HG03457 (cell line): ENCODE measurements around the gene WDR41.

Experiments used
- ATAC-seq: cut with Tn5 transposase; IDR thresholded peaks from one replicate; pipeline ENCODE4 v1.9.1; 2021; ENCODE audit warnings: moderate number of reproducible peaks; ENCODE audit not compliant: unreplicated experiment

WDR41 gene

DNA sequence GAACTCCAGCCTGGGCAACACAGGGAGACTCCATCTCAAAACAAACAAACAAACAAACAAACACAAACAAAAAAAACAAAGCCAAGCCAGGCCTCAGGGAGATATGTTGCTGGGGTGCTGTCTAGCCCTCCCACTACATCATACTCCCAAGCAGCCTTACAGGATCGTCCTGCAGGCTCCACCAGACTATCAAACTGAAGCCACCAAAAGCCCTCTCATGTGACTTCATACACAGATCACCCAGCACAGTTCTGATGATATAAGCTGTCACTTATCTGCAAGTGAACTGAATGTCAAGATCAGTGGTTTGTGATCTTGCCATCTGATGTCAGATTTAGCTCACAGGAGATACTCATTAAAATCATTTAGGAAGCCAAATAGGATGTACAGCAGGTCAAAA is 43.3 kb downstream of the WDR41 start:
- ATAC-seq, result no peak

DNA sequence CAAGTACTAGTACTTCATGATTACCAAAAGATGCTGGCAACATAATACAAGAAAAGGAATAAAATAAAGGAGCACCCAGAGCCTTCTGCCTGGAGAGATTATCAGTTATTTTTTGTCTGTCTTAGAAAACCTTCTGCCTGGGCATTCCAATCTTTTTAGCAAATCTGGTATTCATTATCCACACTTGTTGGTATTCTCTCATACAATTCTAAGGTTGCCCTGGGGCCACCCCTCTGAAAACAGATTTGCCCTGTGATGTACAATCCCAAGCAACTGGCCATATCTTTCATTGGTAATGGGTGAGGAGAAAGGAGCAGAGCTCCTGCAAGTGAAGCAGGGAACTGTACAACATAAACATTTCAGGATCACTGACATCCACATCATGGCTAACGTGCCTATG is 47.8 kb downstream of the WDR41 start:
- no peak for ATAC-seq

DNA sequence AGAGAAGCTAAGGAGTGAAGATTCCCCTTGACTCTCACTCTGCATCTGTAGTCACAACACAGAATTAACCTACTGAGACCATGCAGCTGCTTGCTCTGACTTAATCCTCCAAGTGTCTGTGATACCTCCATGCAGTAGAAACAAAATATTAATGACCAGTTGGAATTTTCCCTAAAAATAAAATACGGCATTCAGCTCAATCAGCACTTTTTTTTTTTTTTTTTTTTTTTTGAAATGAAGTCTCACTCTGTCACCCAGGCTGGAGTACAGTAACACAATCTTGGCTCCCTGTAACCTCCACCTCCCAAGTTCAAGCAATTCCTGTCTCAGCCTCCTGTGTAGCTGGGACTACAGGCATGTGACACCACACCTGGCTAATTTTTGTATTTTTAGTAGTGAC is 48.4 kb downstream of the WDR41 start:
- ATAC-seq, result no peak

DNA sequence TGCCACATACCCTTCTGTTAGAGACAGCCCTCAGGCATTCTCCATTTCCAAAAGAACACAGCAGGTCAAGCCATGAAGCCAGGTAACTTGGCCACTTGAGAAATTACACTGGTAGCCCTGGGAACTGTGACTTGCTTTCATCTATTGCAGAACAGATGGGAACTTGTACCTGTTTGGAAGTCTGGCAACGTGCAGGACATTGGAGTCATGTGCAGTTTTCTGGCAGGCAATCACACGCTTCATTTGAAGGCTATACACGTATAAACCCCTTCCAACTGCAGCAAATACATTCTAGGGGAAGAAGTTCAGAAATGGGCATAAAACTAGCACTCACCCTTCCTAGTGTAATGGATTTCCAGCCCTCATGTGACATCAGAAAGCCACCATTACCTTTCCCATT is 54.0 kb downstream of the WDR41 start:
- no peak for ATAC-seq

DNA sequence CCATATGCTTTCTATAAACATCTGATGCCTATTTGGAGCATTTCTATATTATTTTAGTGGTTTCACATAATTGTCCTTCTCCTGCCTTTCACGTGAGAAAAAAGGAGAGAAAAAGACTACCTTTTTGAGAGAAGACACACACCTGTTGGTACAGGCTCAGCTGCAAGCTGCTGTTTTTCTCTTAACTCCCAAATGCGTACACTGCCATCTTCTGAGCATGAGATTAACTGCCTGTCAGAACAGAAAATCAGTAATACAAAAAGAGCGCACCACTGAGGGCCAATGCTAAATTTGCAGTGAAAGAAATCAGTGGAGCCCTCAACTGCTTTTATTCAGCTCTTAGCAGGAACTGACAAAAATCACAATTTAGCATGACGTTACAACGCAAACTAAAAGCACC is 54.9 kb downstream of the WDR41 start:
- ATAC-seq, result no peak

DNA sequence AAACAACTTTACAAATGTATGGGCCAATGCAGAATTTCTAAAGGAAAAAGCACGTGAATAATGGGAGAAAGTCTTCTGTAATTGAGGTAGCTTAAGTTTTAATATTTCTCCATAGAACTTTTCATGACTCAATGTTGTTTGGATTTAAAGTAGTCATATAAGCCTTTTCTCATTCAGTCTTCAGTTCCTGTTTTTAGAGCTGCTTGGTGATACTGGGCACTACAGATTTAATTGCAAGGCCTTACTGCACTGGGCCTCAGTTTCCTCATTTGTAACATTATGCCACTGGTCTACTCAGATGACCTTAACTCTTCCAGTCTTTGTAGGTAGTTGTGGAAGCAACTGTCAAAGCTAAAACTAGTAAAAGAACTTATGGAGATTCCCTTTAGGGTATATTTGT is 60.4 kb downstream of the WDR41 start:
- ATAC-seq, result no peak

DNA sequence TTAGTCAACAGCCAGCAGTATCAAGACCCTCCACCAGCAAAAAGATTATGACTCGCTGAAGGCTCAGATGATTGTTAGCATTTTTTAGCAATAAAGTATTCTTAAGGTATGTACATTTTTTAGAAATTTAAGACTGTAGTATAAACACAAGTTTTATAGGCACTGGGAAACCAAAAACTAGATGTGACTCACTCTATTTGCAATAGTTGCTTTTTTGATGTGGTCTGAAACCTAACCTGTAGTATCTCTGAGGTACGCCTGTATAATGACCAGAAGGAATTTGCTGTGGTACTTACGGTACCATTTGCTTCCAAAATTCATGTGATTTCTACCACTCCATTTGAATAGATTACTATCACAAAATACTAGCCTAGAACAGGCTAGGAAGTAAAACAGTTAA is 60.8 kb downstream of the WDR41 start:
- no peak for ATAC-seq

DNA sequence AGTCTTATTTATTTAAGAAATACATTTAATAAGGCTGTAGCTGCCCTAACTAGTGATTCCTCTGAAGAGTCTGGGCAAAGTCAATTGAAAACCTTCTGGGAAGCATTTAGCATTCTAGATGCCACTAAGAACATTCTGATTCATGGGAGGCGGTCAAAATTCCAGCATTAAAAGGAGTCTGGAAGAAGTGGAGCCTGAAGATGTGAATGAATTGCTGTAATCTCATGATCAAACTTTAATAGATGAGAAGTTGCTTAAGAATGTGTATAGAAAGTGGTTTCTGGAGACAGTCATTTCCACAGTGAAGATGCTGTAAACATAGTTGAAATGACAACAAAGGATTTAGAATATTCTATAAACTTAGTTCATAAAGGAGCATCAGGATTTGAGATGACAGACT is 61.4 kb downstream of the WDR41 start:
- ATAC-seq, result no peak

DNA sequence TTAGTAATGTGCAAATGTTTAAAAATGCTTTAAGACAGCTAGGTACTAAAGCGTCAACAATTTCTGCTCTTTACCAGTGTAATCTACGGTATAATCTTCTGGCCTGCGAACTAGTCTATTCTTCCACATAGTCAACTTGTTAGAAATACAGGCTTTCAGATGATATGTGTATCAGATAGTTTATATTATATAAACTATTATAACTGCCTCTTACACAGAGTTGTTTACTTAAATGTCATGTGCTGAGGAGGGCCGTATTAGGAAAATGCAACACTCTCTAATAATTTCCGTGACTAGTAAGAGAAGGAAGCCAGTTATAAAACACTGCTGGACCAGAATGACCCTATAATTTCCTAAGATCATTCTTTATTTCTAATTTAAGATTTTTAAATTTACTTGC is 63.6 kb downstream of the WDR41 start:
- ATAC-seq, result no peak

DNA sequence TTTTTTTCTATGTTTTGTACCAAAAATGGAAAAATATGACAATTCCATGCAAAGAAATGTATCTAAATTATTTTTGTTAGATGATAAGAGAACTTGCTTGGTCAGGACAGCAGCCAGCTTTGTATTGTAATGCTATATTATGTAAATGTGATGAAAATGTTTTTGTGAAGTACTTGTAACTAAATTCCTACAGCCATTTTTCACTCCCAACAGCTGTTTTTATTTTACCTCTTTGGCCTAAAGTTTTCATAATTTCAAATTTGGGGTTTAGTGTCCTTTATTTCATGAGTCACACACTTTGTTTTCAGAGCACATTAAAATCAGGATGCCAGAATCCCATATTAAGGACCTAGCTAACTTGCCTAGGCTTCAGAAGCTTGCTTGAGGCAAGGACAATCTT is 64.1 kb downstream of the WDR41 start:
- no peak for ATAC-seq

DNA sequence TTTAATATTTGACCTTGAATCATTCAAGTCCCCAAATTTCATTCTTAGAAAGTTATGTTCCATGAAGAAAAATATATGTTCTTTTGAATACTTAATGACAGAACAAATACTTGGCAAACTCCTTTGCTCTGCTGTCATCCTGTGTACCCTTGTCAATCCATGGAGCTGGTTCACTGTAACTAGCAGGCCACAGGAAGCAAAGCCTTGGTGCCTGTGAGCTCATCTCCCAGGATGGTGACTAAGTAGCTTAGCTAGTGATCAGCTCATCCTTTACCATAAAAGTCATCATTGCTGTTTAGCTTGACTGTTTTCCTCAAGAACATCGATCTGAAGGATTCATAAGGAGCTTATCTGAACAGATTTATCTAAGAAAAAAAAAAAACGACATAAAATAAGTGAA is 65.4 kb downstream of the WDR41 start:
- ATAC-seq, result no peak

DNA sequence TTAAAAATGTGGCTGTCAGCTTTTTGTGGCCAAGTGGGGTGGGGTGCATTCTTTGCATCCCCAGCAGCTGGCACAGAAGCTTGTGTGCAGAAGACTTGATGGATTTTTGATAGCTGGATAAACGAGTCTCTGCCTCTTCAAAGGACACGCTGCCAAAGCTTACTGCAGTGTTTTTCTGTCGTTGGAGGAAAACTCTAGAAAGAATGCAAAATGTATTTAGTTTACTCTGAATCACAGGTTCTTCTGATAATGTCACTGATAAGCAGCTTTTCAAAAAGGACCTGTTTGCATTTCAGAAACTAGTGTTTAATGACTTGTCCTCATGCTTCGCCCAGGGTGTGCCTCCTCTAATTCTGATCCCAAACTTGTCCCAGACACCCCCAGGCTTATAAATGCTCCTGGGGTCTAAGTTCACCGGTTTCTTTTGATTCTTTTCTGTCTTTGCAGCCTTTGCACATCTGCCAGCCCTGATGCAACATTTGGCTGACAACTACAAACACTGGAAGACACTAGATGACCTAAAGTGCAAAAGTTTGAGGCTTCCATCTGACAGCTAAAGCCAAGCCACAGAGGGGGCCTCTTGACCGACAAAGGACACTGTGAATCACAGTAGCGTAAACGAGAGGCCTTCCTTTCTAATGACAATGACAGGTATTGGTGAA is 66.0 kb downstream of the WDR41 start:
- ATAC-seq, result no peak

DNA sequence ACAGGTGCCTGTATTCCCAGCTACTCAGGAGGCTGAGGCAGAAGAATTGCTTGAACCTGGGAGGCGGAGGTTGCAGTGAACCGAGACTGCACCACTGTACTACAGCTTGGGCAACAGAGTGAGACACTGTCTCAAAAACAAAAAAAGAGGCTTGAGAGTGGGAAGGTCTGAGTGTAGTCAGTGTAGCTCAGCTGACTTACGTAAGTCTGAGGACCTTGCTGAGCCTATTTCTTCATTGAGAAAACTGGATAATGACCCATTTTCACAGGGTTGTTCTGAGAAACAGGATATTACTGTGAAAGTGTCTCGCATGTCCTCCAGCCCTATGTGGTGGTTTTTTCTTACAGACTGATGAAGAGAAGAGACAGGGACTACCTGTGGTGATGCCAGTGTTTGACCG is 66.7 kb downstream of the WDR41 start:
- no peak for ATAC-seq

DNA sequence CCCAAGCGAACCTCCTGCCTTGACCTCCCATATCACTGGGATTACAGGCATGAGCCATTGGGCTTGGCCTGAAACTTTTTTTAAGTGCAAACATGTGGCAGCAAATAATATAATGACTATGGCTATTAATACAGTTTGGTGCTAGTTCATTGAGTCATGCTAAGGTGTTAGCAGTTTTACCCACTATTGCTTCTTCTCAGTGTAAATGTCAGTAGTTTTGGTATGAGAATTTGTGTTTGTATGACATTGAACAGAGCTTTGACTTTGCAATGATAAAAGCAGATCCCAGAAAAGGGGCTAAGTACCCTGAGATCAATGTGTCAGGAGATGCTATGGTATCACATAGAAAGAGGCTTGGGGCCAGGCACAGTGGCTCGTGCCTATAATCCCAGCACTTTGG is 67.2 kb downstream of the WDR41 start:
- ATAC-seq, result no peak

DNA sequence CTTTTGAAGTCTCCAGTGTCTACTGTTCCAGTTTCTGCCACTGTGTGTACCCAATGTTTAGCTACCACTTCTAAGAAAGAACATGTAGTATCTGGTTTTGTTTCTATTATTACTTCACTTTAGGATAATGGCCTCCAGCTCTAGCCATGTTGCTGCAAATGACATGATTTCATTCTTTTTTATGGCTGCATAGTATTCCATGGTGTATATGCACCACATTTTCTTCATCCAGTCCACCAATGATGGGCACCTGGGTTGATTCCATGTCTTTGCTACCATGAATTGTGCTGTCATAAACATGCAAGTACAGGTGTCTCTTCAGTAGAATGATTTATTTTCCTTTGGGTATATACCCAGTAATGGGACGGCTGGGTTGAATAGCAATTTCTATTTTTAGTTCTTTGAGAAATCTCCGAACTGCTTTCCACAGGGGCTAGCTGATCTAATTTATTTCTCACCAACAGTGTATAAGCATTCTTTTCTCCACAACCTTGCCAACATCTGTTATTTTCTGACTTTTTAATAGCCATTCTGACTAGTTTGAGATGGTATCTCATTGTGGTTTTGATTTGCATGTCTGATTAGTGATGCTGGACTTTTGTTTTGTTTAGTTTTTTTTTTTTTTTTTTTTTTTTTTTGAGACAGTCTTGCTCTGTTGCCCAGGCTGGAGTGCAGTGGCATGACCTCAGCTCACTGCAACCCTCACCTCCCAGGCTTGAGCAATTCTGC is 68.9 kb downstream of the WDR41 start:
- no peak for ATAC-seq

DNA sequence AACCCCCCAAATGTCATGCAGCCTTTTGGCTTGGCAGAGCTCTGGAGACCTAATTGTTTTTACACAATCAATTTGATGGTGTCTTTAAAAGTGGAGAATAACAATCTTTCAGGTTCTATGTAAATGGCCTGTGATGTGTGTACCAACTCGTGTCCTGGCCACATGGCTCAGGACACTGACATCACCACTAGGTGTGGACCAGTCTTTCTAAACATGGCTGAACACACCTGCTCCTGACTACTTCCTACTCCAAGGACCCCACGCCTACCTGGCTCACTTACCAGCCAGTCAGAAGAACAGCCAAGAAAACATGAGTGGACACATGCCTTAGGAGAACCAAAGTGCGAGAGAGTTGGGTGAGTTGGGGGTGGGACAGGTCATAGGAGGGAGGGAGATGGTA is 71.2 kb downstream of the WDR41 start:
- no peak for ATAC-seq

DNA sequence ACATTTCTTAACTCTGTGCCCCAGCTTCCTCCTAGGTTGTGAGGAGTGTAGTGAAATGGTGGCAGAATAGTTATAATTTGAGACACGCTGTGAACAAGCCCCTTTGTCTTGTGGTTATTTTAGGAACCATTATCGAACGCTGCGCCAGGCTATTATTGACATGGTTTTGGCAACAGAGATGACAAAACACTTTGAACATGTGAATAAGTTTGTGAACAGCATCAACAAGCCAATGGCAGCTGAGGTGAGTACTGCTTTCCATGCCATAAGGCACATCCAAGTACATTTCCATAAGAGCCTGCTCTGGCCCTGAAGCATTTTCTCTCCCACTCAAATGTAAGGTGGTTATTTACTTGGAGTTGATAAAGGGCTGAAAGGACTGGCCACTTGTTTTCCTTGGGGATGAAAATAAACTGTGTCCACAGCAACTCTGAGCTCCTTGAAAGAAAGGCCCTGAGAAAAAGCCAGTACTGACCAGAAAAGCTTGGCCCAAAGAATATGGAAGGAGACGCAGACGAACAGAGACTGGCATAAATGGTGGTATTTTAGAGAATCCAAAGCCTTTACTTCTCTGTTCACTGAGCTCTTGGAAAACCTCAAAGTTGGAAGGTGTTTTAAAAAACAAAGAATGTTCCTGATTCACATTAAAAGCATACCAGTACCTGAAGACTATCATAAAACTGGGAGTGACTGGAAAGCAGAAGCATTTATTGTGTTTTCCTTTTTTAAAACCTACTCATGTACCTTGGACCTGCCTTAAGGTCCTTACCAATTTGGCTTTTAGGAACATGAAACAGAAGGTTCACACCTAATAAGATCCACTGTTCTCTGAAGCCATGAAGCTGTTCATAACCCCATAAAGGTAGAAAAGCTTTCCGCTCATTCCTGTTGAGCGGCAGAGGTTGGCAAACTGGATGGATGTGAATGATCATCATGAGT is 72.2 kb downstream of the WDR41 start:
- ATAC-seq, result no peak

DNA sequence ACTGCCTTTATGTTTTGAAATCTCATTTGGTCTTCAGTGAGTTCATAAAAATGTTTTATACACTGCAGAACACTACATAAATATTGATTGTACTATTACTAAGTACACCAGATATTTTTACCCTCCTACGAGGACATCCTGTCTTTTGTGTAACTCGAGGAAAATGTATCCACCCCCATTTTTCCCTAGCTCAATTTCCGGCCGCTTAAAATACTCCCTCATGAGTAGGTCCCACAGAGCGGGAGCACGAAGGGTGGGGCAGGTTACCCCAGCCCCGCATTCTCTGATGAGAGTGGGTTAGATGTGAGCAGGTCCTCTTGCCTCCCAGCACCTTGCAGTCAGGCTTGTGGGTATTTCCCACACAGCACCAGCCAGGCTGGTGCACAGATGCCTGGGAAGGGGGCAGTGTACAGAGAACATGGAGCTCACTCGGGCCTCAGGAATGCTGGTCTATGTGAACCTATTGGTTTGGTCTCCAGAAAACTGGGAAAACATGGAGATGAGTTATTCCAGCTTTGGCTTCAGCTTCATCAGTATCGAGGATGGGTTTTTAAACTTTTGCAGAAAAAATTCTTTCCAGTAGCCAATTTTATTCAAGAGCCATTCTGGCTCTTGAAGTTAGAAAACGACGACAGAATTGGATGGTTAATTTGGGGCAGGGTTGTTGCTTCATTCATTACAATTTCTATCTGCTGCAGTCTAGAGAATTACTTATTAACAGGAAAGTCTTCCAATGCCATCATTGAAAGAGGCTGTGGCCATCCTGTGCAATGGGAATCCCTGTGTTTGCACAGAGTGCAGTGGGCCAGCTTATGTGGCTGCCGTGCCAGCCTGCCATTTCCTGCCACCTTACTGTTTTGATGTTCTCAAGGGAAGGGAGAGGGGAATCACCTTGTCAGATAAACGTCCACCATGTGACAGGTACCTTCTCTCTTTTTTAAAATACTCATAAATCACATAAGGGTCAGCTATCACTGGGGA is 73.2 kb downstream of the WDR41 start:
- ATAC-seq, result no peak

DNA sequence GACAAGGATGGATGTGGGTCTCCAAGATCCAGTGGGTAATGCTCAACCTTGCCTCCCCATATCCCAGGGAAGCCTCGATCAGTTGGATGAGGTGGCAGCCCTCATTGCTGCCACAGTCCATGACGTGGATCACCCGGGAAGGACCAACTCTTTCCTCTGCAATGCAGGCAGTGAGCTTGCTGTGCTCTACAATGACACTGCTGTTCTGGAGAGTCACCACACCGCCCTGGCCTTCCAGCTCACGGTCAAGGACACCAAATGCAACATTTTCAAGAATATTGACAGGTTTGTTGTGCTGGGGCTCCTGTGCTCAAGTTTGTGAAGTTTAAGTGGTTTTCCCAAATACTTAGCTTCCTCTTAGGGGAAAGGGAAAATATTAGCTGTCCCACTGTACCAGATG is 74.0 kb downstream of the WDR41 start:
- ATAC-seq, result no peak

DNA sequence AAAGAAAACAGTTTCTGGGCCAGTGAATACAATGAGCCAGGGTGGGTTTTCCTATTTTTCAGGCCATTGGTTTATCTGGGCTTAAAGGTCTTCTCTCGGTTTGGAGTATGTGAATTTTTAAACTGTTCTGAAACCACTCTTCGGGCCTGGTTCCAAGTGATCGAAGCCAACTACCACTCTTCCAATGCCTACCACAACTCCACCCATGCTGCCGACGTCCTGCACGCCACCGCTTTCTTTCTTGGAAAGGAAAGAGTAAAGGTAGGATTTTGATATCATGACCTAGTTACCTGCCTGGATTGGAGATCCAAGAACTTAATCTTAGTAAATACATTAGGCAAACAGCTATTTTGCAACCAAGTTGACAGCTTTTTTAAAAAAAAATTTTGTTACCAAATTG is 79.1 kb downstream of the WDR41 start:
- ATAC-seq, result no peak
